CD4-positive, alpha-beta memory T cell (primary cell): ENCODE data around the gene KCNH4. TPM values are rescaled to one million over a fixed set of nuclear protein-coding genes. Genes with fewer than 3 reads are reported as not detected.
"Not testable (repeated sequence)": the region's sequence is repeated elsewhere in the genome, so short reads cannot be mapped to it uniquely, and the experiment has no call there.

Experiments
- CTCF ChIA-PET: fragments of 350-600 bp; sonication (Branson Sonifier 250); formaldehyde crosslinking; loops from one replicate; lab custom pipeline; 2021; ENCODE audit warnings: inconsistent platforms; ENCODE audit not compliant: partially characterized antibody; lab: Charles Lee
- POLR2A ChIA-PET: fragments of 350-600 bp; sonication (Branson Sonifier 250); formaldehyde crosslinking; loops from one replicate; lab custom pipeline; 2021; ENCODE audit not compliant: partially characterized antibody; lab: Charles Lee
- DNase-seq, 5 donors: peaks; one replicate each; pipeline versions ENCODE4 v3.0.0 to v3.0.0-alpha.2; 2020 to 2022; ENCODE audit warnings: mixed read lengths in 1 of 5
- H3K27ac ChIP-seq: one replicate; pipeline ENCODE4 v1.7.0; 2013; ENCODE audit warnings: low read depth, low read length
- H3K27me3 ChIP-seq: 2 replicates; pipeline ENCODE4 v1.7.0; 2013; ENCODE audit warnings: mild to moderate bottlenecking, low read length, moderate library complexity; ENCODE audit not compliant: insufficient read depth
- H3K36me3 ChIP-seq: 2 replicates; pipeline ENCODE4 v1.7.0; 2013; ENCODE audit warnings: mild to moderate bottlenecking, low read length, moderate library complexity; ENCODE audit not compliant: insufficient read depth
- H3K4me1 ChIP-seq: 2 replicates; pipeline ENCODE4 v1.7.0; 2013; ENCODE audit warnings: mild to moderate bottlenecking, low read length, moderate library complexity; ENCODE audit not compliant: insufficient read depth
- H3K4me3 ChIP-seq, 2 donors: one replicate each; pipeline ENCODE4 v1.7.0; 2013; ENCODE audit warnings: low read length in 2 of 2, mild to moderate bottlenecking in 1 of 2
- H3K9me3 ChIP-seq, 2 donors: one replicate each; pipeline ENCODE4 v1.7.0; 2013; ENCODE audit warnings: low read length in 2 of 2, control low read depth in 1 of 2; ENCODE audit not compliant: control insufficient read depth in 1 of 2
- H3K27ac Mint-ChIP-seq, 7 donors: one replicate each; pipeline ENCODE4 v1.8.0; 2020 to 2021; ENCODE audit warnings: mixed read lengths in 7 of 7, mild to moderate bottlenecking in 6 of 7, inconsistent platforms in 3 of 7, moderate library complexity in 3 of 7
- H3K27me3 Mint-ChIP-seq, 2 donors: one replicate each; pipeline ENCODE4 v1.8.0; 2020 to 2021; ENCODE audit warnings: mixed read lengths in 2 of 2
- H3K36me3 Mint-ChIP-seq, 2 donors: one replicate each; pipeline ENCODE4 v1.8.0; 2020 to 2021; ENCODE audit warnings: mixed read lengths in 2 of 2, inconsistent platforms in 1 of 2, mild to moderate bottlenecking in 1 of 2
- H3K4me1 Mint-ChIP-seq, 4 donors: one replicate each; pipeline ENCODE4 v1.8.0; 2020 to 2021; ENCODE audit warnings: mixed read lengths in 4 of 4, mild to moderate bottlenecking in 1 of 4
- H3K4me3 Mint-ChIP-seq, 8 donors: one replicate each; pipeline ENCODE4 v1.8.0; 2020 to 2021; ENCODE audit warnings: mixed read lengths in 8 of 8, mild to moderate bottlenecking in 7 of 8, moderate library complexity in 6 of 8, inconsistent platforms in 3 of 8
- H3K9me3 Mint-ChIP-seq, 8 donors: one replicate each; pipeline ENCODE4 v1.8.0; 2020 to 2021; ENCODE audit warnings: mixed read lengths in 8 of 8, mild to moderate bottlenecking in 5 of 8, inconsistent platforms in 3 of 8, moderate library complexity in 1 of 8
- intact Hi-C: fragments of 100-400 bp; cut with micrococcal nuclease; formaldehyde crosslinking; loops from one replicate; pipeline ENCODE4 v1.15.1; 2023
- polyA plus RNA-seq, 2 donors: library from polyadenylated mRNA; unstranded; fragments of 300-500 nt; fragmentation: Illumina TruSeq; gene quantifications; one replicate each; pipeline ENCODE4 v1.2.3, GENCODE V29; 2021
- total RNA-seq, 2 experiments: library from RNA; stranded (reverse); gene quantifications; one replicate each; pipeline ENCODE4 v1.2.3, GENCODE V29; 2021

Gene KCNH4
- total and polyA plus RNA-seq, 4 experiments from 2014 or later: 0.09 to 0.11 TPM; not detected in 2

- peaks cover 15 to 57% of the 10 kb centered on the region in 2 donors for H3K36me3 Mint-ChIP-seq
- Histone ChIP-seq H3K9me3 (no peaks in the 10 kb centered on the region), H3K4me1 (peaks cover 18% of the 10 kb centered on the region), H3K36me3 (peaks cover 21% of the 10 kb centered on the region), H3K4me3 (no peak overlapping the region), H3K27ac (no peak overlapping the region), H3K27me3 (no peaks in the 10 kb centered on the region)
- peak overlapping the region in 1 of 8 donors; percentile 31 for H3K4me3 Mint-ChIP-seq
- H3K27ac Mint-ChIP-seq: peak overlapping the region in 2 of 7 donors; percentile 5 to 68
- ChIA-PET CTCF (interaction anchor here (1.2 kb wide), 1 partner anchor 9 kb away, joined by 4 read pairs; no protein-coding TSS in a partner anchor), POLR2A (no interaction called here)
- DNase-seq: no peak
- intact Hi-C loops: no loop called here
- no peaks in the 10 kb centered on the region for H3K27me3 Mint-ChIP-seq
- H3K9me3 Mint-ChIP-seq: no peaks in the 10 kb centered on the region
- H3K4me1 Mint-ChIP-seq: peaks cover 26 to 67% (median 43%) of the 10 kb centered on the region in 4 donors
Observed at GRCh38 chr17:42142371-42142896, 38.5 kb downstream of the KCNH4 start.

GRCh38 chr17:42141382-42141781 is 39.6 kb downstream of the KCNH4 start:
- peaks cover 15 to 52% of the 10 kb centered on the region in 2 donors for H3K36me3 Mint-ChIP-seq
- no peaks in the 10 kb centered on the region for H3K27me3 ChIP-seq
- H3K36me3 ChIP-seq: peaks cover 21% of the 10 kb centered on the region
- POLR2A ChIA-PET: no interaction called here
- H3K4me1 Mint-ChIP-seq: peaks cover 23 to 67% (median 40%) of the 10 kb centered on the region in 4 donors
- no peaks in the 10 kb centered on the region for H3K9me3 Mint-ChIP-seq
- no peak for DNase-seq
- H3K27ac ChIP-seq: no peak overlapping the region
- peaks cover 25% of the 10 kb centered on the region for H3K4me1 ChIP-seq
- H3K9me3 ChIP-seq: no peaks in the 10 kb centered on the region
- CTCF ChIA-PET: no interaction called here
- no peak overlapping the region for H3K4me3 Mint-ChIP-seq
- intact Hi-C loops: no loop called here
- no peak overlapping the region for H3K4me3 ChIP-seq
- H3K27me3 Mint-ChIP-seq: no peaks in the 10 kb centered on the region
- no peak overlapping the region for H3K27ac Mint-ChIP-seq

GRCh38 chr17:42140690-42141089 is 40.3 kb downstream of the KCNH4 start:
- POLR2A ChIA-PET, H3K27me3 Mint-ChIP-seq, H3K9me3 ChIP-seq, H3K27me3 ChIP-seq, intact Hi-C loops, H3K27ac ChIP-seq, H3K4me3 ChIP-seq, H3K4me3 Mint-ChIP-seq, H3K9me3 Mint-ChIP-seq, DNase-seq: not testable (repeated sequence)
- H3K4me1 ChIP-seq: peaks cover 32% of the 10 kb centered on the region
- H3K4me1 Mint-ChIP-seq: peaks cover 29 to 68% (median 46%) of the 10 kb centered on the region in 4 donors
- peaks cover 21% of the 10 kb centered on the region for H3K36me3 ChIP-seq
- CTCF ChIA-PET: interaction anchor here (1.4 kb wide), 1 partner anchor 115 kb away, joined by 3 read pairs; no protein-coding TSS in a partner anchor
- peak overlapping the region in 1 of 7 donors; percentile 4 for H3K27ac Mint-ChIP-seq
- H3K36me3 Mint-ChIP-seq: peaks cover 15 to 52% of the 10 kb centered on the region in 2 donors

GRCh38 chr17:42138749-42139492 is 42.0 kb downstream of the KCNH4 start:
- Histone ChIP-seq H3K4me1 (peaks cover 47% of the 10 kb centered on the region), H3K4me3 (no peak overlapping the region), H3K27ac (no peak overlapping the region), H3K36me3 (peaks cover 21% of the 10 kb centered on the region), H3K9me3 (no peaks in the 10 kb centered on the region), H3K27me3 (no peaks in the 10 kb centered on the region)
- intact Hi-C loops: no loop called here
- Mint-ChIP-seq H3K36me3 (peaks cover 15 to 55% of the 10 kb centered on the region in 2 donors), H3K4me3 (no peak overlapping the region), H3K27ac (peak overlapping the region in 4 of 7 donors; percentile 7 to 61 (median 27)), H3K9me3 (no peaks in the 10 kb centered on the region), H3K4me1 (peaks cover 33 to 81% (median 54%) of the 10 kb centered on the region in 4 donors), H3K27me3 (no peaks in the 10 kb centered on the region)
- ChIA-PET CTCF (interaction anchor here (1.4 kb wide), 1 partner anchor 113 kb away, joined by 3 read pairs; no protein-coding TSS in a partner anchor), POLR2A (interaction anchor here (1.4 kb wide), 1 partner anchor 14 kb away, joined by 4 read pairs; no protein-coding TSS in a partner anchor)
- DNase-seq: no peak

- H3K4me1 ChIP-seq: peaks cover 69% of the 10 kb centered on the region
- POLR2A ChIA-PET: interaction anchor here (1.6 kb wide), 1 partner anchor 18 kb away, joined by 3 read pairs; the partner anchor contains the start of gene RAB5C
- H3K27ac Mint-ChIP-seq: peak overlapping the region in 3 of 7 donors; percentile 40 to 67 (median 47)
Observed at GRCh38 chr17:42136654-42137051, 44.3 kb downstream of the KCNH4 start.

GRCh38 chr17:42135664-42136653 is 45.0 kb downstream of the KCNH4 start:
- DNase-seq: no peak
- no peak overlapping the region for H3K4me3 ChIP-seq
- intact Hi-C loops: no loop called here
- Mint-ChIP-seq H3K27me3 (no peaks in the 10 kb centered on the region), H3K4me3 (peak overlapping the region in 4 of 8 donors; percentile 6 to 56 (median 10)), H3K36me3 (peaks cover 7 to 49% of the 10 kb centered on the region in 2 donors), H3K4me1 (peaks cover 43 to 80% (median 59%) of the 10 kb centered on the region in 4 donors), H3K9me3 (no peaks in the 10 kb centered on the region), H3K27ac (peak overlapping the region; percentile 47 to 82 (median 68))
- H3K36me3 ChIP-seq: peaks cover 7% of the 10 kb centered on the region
- ChIA-PET POLR2A (interaction anchor here (0.8 to 1.6 kb wide), 4 partner anchors 14 to 47 kb away, joined by 3 to 5 read pairs (median 3); partner anchors contain the start of gene RAB5C), CTCF (interaction anchor here (1.0 to 1.9 kb wide), 6 partner anchors 18 to 177 kb away, joined by 3 to 6 read pairs (median 3); partner anchors contain the start of gene GHDC)
- no peaks in the 10 kb centered on the region for H3K9me3 ChIP-seq
- H3K4me1 ChIP-seq: peaks cover 71% of the 10 kb centered on the region
- H3K27me3 ChIP-seq: no peaks in the 10 kb centered on the region
- H3K27ac ChIP-seq: no peak overlapping the region

More at GRCh38 chr17:42136654-42137051, 44.3 kb downstream of the KCNH4 start:
- Mint-ChIP-seq H3K4me3 (no peak overlapping the region), H3K9me3 (no peaks in the 10 kb centered on the region), H3K27me3 (no peaks in the 10 kb centered on the region), H3K36me3 (peaks cover 3 to 51% of the 10 kb centered on the region in 2 donors), H3K4me1 (peaks cover 41 to 83% (median 59%) of the 10 kb centered on the region in 4 donors)
- Histone ChIP-seq H3K9me3 (no peaks in the 10 kb centered on the region), H3K27me3 (no peaks in the 10 kb centered on the region), H3K4me3 (no peak overlapping the region), H3K36me3 (peaks cover 8% of the 10 kb centered on the region), H3K27ac (no peak overlapping the region)
- CTCF ChIA-PET: interaction anchor here (0.9 to 1.9 kb wide), 9 partner anchors 16 to 176 kb away, joined by 3 to 6 read pairs (median 3); partner anchors contain the start of genes GHDC and KAT2A
- intact Hi-C loops: no loop called here
- no peak for DNase-seq
